ENCODE measurements around the gene CCDC192.

Gene CCDC192

GRCh38 chr5:127884416-127884815 lies 181.2 kb downstream of the CCDC192 start:
- DNase-seq (ENCODE audit: low read depth, low spot score): no peak

- no peak for DNase-seq (ENCODE audit: low read depth, low spot score)
Measured at GRCh38 chr5:127885176-127885575, 182.0 kb downstream of the CCDC192 start.

GRCh38 chr5:127886081-127886480 lies 182.9 kb downstream of the CCDC192 start:
- no peak for DNase-seq (ENCODE audit: low read depth, low spot score)

DNA sequence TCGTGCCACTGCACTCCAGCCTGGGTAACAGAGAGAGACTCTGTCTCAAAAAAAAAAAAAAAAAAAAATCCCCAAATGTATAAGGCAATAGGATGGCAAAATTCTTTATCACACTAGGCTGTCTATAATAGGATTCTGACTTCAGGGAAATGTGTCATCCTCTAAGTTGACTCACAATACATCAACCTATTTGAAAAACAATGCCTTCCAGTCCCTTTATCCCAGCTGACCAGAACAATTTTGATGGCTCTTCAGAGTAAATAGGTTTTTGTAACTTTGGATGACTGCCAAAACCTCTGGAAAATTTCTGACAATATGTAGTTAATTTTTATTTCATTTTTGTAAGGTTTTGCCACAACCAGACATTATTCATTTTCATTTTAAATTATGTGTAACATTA lies 184.1 kb downstream of the CCDC192 start:
- DNase-seq (ENCODE audit: low read depth, low spot score): no peak

- no peak for DNase-seq (ENCODE audit: low read depth, low spot score)
Measured at GRCh38 chr5:127891942-127892341, 188.8 kb downstream of the CCDC192 start.

GRCh38 chr5:127892467-127893207 lies 189.4 kb downstream of the CCDC192 start:
- no peak for DNase-seq (ENCODE audit: low read depth, low spot score)

DNA sequence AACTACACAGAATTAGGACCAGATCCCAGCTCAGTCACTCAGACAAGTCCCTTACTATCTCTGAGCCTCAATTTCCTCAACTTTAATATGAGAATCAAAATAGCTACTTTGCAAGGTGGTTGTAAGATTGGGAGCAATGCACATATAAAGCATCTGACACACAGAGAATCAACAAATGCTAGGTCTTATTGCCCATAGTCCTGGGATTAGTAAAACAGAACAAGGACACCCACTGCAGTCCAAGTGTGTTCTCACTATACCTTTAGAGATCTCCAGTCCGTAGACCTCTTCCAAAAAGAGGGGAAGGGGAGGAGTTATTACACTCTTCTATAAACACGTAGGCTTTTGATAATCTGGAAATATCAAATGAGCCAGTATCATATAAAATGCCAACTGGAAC lies 190.0 kb downstream of the CCDC192 start:
- DNase-seq (ENCODE audit: low read depth, low spot score): no peak

DNA sequence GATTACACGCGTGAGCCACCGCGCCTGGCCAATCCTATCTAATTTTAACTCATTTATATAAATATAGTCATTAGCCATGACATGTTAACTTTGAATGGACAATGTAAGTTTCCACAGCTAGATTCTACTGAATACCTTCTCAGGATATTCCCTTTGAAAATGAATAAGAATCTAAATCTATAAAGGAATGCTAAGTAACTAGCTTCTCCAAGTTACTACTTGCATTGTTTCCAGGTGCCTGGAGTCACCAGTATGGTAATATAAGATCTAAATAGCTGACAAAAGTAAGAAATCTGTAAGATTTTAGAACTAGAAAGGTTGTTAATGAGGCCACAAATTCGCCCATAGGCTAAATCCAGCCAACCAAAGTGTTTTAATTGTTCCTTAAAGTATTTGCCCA lies 191.3 kb downstream of the CCDC192 start:
- DNase-seq (ENCODE audit: low read depth, low spot score): no peak

- no peak for DNase-seq (ENCODE audit: low read depth, low spot score)
Measured at GRCh38 chr5:127898551-127899213, 195.5 kb downstream of the CCDC192 start.

DNA sequence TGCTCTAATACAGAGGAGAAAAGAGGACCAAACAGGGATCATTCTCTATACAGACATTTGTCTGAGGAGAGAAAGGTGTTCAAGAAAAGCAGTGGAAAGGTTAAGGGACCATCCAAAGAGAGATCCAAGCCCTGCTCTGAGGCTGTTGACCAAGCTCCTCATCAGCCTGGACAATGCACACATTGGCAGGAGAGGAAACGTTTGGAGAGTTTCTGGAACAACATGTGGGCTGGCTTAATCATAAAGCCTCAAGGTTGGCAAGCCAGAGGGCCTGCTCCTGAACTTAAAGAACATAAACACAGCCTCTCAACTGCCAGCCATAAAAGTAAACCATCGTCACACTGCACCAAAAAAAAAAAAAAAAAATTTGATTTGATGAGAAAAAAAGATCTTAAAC lies 196.0 kb downstream of the CCDC192 start:
- DNase-seq (ENCODE audit: low read depth, low spot score): no peak

GRCh38 chr5:127906562-127907204 lies 203.5 kb downstream of the CCDC192 start:
- no peak for DNase-seq (ENCODE audit: low read depth, low spot score)

DNA sequence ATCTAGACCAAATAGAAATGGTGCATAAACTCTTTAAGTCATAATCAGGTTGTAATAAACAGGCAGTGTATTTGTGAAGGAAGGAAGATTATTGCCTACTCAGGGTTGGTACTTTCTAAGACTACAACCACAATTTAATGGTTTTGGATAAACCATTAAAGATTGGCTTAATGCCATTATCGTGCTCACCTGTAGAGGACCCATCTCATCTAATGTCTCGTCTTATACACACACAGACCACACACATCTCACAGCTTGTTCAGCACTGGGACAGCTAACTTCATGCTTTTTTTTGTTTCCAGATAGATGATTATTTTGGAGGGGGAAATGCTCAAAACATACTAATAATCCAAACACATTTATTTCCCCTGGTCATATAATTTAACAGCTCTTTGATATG lies 204.7 kb downstream of the CCDC192 start:
- DNase-seq (ENCODE audit: low read depth, low spot score): no peak

- DNase-seq (ENCODE audit: low read depth, low spot score): no peak
Measured at GRCh38 chr5:127909066-127909465, 205.9 kb downstream of the CCDC192 start.

- DNase-seq (ENCODE audit: low read depth, low spot score): no peak
Measured at GRCh38 chr5:127909821-127910220, 206.6 kb downstream of the CCDC192 start.

DNA sequence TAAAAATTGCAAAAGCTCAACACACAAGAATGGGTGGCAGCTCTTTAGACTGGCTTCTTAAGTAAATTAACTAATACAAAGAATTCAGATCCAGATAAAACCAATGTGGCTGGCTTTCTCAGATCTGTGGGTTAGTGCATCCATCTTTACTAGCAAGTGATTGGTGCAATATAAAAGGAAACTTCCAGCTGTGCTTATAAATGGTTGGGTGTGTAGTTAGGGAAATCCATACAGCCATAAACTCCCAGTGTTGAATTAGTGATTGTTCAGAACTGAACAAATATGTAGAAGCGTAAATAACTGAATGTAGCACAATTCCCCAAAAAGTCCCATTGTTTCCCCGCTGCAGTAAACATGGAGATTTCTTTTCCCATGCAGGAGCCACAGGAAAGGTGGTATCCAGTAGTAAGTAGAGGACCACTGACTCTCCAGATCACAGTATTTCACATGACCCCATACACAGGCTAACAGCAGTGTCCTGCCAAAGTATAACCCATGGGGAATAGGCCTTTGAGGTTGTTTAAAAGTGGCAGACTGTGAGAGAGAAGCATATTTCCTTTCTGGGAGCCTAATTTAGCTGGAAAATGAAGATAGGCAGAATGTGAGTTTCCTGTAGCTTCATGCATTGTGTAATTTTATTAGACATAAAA lies 207.2 kb downstream of the CCDC192 start:
- DNase-seq (ENCODE audit: low read depth, low spot score): no peak

- DNase-seq (ENCODE audit: low read depth, low spot score): no peak
Measured at GRCh38 chr5:127911619-127912018, 208.4 kb downstream of the CCDC192 start.

GRCh38 chr5:127912411-127912810 lies 209.2 kb downstream of the CCDC192 start:
- DNase-seq (ENCODE audit: low read depth, low spot score): no peak

GRCh38 chr5:127916885-127917573 lies 213.8 kb downstream of the CCDC192 start:
- no peak for DNase-seq (ENCODE audit: low read depth, low spot score)

DNA sequence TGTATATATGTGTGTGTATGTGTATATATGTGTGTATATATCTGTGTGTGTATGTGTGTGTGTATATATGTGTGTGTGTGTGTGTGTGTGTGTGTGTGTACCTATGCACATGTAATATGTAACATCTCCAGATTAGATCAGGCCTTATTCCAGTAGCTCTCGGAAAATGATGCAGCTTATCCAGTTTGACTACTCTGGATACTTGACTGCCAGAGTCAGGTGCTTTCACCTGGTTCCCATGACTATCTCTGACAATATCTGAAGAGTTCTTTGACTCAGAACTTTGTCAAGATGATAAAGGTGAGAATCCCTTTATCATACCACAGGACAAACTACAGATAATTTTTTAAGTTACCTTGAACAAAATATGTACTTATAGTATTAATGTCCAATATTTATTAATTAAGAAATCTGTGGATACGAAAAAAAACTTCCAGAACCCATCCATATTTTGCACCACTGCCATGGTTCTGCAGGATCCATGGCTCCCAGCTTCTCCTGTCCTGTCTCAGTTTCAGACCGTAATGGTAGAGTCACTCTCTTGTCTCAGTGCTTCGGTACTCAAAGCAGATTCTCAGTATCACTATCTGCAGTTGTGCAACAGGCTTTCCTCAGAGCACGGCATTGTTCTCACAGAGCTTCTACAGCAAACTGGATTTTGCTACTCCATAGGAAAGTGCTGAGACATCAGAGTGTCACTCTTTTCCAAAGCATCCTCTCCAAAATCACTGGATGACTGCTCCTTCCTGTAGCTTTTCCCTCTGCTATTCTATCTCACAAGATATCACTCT lies 216.0 kb downstream of the CCDC192 start:
- no peak for DNase-seq (ENCODE audit: low read depth, low spot score)

DNA sequence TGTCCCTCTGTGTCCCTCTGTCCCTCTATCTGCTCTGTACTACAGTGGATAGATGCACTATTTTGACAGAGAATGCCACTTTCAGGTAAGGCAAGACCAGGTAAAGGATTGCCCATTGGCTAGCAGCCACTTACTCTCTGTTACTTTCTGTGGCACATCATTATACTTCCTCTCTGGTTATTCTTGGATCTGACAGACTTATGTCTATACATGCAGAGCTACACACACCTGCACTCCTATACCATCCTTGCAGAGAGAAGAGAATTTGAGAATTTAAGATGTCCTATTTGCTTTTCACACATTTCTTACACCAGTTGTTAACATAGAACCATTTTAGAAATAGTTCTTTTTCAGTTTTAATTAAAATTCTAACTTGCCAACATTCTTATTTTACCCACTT lies 216.6 kb downstream of the CCDC192 start:
- no peak for DNase-seq (ENCODE audit: low read depth, low spot score)

- no peak for DNase-seq (ENCODE audit: low read depth, low spot score)
Measured at GRCh38 chr5:127920936-127921335, 217.7 kb downstream of the CCDC192 start.
